NCI-H2081 (cell line): ENCODE results near the gene TMEM114.
A peak's percentile ranks its signal among the peaks of the same experiment; 100 is the strongest.
"Not testable (repeated sequence)": the region's sequence is repeated elsewhere in the genome, so short reads cannot be mapped to it uniquely, and the experiment has no call there.

Experiments used
- DNase-seq, 2 experiments: peaks; one replicate each; lab custom pipeline; 2025; lab: John Stamatoyannopoulos, UW

TMEM114 gene

DNA sequence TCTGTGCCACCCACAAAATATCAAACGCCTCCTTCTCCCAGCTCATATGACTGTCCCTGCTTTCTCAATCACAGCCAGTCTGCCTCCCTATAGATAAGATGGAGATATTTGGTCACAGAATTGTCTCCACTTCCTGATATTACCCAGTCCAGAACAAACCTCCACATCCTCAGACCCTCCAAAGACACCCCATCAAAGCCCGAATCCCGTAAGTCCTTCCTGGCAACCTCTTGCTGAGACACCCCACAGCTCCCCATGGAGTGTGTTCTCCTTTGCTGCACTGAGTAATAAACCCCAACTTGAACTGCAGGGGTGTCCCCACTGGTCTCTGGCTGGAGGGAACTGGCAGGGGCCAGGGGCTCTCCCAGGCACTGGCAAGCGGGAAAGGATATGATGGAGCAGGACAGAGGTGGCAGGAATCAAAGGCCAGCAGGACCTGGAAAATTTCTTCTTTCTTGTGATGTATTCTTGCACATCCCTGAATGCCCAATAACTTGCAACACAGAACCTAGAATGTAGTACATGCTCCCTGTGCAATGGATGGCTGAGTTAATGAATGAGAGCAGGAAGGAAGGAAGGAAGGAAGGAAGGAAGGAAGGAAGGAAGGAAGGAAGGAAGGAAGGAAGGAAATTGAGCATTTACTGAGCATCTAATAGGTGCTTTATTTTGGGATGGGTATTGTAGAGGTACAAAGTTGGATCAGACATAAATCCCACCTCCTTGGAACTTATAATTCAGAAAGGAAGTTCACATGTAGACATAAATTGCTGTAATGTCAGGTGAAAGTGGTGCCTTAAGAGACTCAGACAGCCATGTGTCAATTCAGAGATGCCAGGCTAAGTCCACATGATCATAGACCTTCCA lies 13.9 kb downstream of the TMEM114 start:
- DNase-seq, result no peak

DNA sequence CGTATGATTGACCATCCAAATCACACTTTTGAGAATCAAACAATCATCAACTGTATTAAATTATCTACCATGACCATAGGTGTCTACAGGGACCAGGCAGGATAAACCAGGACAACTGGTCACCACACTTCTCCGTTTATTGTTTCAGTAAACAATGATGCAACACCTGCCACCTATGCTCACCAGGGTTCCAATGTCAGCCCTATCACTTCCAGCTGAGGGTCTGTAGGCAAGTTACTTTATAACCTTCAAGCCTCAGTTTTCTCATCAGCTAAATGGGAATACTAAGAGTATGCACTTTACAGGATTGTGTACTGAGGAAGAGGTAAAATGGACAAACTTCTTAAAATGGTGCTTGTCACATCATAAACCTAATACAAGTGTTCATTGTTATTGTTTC lies 14.9 kb downstream of the TMEM114 start:
- no peak for DNase-seq

DNA sequence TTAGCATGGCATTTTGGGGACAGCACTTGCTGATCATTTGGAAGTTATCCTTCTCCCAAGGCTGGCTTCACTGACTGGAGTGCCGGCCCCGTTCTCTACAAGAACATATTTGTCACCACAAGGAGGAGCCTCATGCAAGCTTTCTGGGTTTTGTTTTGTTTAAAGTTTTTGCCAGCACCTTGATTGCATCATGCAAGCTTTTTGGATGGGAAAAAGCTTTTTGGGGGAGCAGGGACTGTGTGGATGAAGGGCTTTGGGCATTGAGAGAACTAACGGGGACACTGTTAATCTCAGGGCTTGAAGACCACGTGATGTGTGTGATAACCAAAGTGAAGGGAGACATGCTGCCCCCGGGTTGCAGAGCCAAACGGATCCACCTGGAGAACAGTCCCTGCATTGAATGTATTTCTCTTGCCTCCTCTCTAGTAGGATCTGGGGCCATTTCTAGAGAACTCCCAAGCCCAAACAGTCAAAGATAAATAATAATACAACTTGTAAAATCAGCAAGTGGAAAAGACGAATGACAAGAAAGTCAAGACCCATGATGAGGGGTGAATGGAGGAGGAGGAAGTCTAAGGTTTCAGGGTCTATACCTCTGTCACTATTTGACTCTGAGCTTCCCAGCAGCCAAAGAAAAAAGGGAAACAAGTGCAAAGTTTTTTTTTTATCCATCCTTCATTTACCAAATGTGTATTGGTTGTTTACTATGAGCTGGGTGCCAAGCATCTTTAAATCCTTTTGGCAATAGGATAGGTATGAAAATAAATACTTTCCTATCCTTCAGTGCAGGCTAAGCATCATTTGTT lies 17.2 kb downstream of the TMEM114 start:
- DNase-seq, result no peak

DNA sequence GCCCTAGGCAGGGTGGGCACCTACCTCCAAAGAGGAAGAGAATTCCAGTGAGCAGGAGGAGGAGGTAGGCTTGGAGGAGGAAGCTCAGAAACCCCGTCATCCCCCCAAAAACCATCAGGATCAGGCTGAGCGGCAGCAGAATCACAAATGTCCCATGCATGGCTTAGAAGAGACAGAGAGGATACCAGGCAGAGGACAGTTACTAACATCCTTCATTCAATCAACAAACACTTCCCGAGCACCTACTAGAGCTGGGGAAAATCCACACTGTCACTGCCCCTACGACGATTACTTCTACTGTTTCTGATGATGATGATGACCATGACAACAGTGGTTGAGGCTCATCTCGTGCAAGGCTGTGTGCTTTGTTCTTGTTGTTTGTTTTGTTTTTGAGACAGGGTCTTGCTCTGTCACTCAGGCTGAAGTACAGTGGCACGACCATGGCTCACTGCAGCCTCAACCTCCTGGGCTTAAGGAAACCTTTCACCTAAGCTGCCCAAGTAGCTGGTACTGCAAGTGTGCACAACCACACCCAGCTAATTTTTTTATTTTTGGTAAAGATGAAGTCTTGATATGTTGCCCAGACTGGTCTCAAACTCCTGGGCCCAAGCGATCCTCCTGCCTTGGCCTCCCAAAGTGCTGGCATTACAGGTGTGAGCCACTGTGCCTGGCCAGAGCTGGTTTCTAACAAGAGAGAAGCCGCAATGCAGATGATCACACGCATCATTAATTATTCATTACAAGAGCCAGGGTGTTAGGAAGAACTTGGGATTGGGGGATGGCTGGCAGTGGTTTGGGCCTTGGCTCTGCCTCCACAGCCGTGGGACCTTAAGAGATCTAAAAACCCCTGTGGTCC lies 18.0 kb downstream of the TMEM114 start:
- no peak for DNase-seq

DNA sequence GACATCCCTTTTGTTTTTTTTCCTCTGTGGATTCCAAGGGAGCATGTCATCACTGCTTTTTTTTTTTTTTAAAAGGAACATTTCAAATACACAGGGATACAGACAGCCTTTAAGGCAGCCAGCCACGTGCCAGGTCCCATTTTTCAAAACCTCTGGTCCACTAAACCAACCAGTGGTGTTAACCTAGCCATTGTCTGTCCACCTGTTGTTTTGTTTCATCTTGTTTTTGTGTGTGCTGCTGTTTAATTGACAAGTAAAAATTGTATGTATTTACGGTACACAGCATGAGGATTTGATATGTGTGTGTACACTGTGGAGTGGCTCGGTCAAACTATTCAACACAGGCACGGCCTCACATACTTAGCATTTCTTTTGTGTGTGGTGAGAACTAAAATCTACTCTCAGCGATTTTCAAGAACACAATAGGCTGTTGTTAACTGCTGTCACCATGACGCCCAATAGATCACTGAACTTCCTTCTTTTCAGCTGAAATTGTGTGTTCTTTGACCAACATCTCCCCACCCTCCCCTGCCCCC lies 19.2 kb downstream of the TMEM114 start:
- DNase-seq, result no peak

DNA sequence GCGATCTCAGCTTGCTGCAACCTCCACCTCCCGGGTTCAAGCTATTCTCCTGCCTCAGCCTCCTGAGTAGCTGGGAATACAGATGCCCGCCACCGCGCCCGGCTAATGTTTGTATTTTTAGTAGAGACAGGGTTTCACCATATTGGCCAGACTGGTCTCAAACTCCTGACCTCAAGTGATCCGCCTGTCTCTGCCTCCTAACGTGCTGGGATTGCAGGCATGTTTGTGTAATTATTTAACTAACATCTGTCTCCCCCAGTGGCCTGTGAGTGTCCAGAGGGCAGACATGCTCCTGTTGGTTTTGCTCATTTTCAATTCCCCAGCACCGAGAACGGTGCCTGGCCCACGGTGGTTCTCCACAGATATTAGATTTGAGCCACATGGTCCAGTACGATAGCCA lies 19.9 kb downstream of the TMEM114 start:
- DNase-seq, result not testable (repeated sequence)

DNA sequence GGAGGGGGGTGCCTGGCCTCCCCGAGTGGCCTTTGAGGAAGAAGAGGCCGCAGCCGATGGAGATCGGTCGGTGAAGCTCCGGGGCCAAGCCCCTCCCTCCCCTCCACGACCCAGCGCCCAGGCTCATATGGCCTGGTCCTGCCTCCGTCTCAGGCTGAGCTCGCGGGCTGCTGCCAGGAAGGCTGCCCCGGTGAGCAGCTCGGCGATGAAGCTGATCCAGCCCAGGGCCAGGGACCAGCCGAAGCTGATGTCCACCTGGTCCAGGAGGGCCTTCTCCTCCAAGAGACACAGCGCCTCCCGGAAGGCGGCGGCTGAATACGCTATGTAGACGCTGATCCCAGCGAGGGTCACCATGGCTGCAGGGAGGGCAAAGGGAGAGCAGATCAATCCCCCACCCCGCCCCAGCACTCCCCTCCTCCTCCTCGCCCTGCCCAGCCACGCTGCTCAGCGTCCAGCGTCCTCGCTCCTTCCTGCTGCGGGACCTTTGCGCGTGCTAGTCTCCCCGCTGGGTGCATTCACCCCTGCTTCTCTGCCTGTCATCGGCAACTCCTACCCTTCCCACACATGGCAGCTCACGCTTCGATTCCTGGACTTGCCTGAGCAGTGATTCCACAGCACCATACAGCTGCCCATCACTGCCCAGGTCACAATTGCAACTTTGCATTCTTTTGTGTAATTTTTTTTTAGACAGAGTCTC lies 20.5 kb downstream of the TMEM114 start:
- no peak for DNase-seq

DNA sequence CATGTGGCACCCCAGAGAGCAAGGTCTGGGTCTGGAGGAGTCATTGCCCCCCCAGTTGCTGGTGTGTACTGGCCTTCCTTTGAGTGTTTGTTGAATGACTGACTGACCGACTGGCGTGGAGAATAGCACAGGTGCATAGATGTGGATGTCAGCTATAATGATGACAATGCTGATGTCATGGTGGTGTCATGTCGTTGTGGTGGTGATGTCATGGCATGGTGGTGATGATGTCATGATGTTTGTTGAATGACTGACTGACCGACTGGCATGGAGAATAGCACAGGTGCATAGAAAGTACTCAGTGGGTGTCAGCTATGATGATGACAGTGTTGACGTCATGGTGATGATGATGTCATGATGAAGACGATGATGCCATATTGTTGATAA lies 22.1 kb downstream of the TMEM114 start:
- no peak for DNase-seq

DNA sequence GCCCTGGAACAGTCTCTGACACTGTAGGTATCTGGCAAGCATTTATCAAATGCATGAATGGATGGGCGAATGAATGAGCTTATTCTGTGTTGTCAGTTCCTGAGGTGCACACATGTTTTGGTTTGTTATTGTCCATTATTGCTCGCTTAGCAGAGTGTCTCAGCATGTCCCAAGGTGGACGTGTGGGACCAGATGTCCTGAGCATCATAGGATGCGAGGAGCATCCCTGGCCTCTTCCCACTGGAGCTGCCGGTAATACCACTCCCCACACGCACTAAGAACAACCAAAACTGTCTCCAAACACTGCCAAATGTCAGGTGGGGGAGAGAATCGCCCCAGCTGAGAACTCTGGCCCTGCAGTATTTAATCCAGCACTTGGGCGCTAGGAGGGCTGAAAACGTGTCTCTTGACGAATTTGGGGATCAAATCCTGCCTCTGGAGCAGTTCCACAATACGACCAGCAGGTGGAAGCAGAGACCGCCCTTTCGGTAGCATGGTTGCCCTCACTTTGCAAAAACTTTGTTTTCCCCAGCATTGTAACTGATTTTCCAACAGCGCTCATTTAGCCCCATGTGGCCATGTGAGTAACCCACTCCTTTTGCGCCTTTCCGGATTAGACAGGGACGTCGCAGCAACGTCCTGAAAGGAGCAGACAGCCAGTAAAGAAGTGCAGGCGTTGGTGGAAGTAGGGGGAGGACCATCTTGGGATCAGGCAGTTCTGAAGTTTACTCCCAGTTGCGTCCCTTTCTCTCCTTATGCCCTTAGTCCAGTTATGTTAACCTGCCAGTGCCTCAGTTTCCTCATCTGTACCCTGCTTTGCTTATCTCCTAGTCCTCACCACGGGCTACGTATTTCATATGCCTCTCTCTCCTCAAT lies 22.7 kb downstream of the TMEM114 start:
- peak; percentile 80 to 82 for DNase-seq

DNA sequence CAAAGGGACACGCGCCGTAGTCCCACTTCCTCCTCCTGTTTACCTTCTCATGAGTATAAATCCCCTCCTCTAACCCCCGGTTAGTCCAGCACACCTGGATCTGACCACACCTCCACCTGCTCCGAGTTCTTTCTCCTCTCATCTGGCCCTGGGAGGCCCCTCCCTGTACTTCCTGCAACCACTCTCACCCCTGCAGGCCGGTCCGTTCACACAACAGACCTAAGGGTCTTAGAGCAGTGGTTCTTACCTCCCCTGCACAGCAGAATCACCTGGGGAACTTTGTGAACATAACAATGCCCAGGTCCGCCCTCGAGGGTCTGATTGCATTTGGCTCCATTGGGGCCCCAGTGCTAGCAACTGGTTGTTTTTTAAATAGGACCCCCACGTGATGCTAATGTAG lies 24.8 kb downstream of the TMEM114 start:
- no peak for DNase-seq

DNA sequence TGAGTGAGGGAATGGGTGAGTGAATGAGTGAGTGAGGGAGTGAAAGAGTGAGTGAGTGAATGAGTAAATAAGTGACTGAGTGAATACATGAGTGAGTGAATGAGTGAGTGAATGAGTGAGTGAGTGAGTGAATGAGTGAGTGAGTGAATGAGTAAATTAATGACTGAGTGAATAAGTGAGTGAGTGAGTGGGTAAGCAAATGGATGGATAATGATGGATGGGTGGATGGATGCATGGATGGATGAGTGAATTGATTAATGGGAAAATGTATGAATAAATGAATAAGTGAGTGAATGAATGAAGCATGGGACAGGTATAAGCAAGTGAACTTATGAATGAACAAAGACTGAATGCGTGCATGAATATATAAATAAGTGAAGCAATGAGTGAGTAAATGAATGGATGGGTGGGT lies 25.4 kb downstream of the TMEM114 start:
- no peak for DNase-seq

DNA sequence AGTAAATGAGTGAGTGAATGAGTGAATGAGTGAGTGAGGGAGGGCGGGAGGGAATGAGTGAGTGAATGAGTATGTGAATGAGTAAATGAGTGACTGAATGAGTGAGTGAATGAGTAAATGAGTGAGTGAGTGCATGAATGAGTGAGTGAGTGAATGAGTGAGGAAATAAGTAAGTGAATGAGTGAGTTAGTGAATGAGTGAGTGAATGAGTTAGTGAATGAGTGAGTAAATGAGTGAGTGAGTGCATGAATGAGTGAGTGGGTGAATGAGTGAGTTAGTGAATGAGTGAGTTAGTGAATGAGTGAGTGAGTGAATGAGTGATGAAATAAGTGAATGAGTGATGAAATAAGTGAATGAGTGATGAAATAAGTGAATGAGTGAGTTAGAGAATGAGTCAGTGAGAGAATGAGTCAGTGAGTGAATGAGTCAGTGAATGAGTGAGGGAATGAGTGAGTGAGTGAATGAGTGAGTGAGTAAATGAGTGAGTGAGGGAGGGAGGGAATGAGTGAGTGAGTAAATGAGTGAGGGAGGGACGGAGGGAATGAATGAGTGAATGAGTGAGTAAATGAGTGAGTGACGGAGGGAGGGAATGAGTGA lies 26.3 kb downstream of the TMEM114 start:
- DNase-seq, result not testable (repeated sequence)

DNA sequence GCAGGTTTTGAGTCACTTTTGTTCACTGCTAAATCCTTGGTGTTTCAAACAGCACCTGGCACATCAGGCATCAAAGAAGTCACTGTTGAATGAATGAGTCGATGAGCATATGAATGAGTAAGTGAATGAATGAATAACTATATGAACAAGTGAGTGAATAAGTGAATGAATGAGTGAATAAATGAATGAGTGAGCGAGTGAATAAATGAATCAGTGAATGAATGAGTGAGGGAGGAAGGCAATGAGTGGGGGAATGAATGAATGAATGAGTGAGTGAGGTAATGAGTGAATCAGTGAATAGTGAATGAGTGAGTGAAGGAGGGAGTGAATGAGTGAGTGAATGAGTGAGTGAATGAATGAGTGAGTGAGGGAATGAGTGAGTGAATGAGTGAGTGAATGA lies 28.8 kb downstream of the TMEM114 start:
- no peak for DNase-seq

DNA sequence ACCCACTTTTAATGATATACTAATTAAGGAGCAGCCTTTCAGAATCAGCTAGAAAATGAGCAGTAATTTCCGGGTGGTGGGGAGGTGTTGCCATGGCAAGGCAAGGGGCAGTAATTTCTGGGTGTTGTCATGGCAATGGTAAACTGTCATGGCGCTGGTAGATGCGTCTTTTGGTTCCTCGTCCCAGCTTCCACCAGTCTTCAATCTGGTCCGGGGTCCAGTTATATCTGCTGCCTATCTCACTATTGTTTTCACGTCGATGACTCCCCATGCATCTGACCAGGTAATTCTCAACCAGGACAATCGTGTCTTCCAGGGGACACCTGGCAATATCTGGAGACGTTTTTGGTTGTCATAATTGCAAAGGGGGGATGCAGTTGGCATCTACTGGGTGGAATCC lies 34.9 kb downstream of the TMEM114 start:
- DNase-seq, result no peak

DNA sequence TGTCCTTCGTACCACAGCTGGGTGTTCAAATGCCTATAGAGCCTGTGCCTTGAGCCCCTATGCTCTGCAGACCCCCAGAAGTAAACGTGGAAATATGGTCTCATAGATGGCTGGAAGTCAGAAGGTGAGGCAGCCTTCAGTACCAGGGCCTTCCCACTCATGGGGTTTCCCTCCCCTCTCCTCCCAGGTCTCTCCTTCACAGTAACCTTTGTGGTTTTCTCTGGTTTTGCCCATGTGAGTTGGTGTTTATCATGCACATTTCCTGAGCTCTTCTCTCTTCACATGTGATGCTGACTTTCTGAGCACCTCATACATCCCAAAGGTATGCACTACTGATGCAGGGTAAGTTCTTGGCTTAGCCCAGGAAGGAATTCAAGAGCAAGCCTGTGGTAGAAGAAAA lies 35.4 kb downstream of the TMEM114 start:
- DNase-seq, result no peak

DNA sequence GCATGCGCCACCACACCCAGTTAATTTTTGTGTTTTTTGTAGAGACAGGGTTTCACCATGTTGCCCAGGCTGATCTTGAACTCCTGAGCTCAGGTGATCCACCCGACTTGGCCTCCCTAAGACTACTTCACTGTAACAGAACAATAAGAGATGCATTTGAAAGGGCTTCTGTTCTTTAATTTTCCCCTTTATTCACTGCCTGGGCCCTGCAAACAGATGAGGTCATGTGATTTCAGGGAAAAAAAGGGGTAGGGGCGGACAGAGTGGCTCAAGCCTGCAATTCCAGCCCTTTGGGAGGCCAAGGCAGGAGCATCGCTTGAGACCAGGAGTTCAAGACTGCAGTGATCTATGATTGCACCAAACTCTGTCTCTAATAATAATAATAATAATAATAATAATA lies 36.3 kb downstream of the TMEM114 start:
- DNase-seq, result no peak

DNA sequence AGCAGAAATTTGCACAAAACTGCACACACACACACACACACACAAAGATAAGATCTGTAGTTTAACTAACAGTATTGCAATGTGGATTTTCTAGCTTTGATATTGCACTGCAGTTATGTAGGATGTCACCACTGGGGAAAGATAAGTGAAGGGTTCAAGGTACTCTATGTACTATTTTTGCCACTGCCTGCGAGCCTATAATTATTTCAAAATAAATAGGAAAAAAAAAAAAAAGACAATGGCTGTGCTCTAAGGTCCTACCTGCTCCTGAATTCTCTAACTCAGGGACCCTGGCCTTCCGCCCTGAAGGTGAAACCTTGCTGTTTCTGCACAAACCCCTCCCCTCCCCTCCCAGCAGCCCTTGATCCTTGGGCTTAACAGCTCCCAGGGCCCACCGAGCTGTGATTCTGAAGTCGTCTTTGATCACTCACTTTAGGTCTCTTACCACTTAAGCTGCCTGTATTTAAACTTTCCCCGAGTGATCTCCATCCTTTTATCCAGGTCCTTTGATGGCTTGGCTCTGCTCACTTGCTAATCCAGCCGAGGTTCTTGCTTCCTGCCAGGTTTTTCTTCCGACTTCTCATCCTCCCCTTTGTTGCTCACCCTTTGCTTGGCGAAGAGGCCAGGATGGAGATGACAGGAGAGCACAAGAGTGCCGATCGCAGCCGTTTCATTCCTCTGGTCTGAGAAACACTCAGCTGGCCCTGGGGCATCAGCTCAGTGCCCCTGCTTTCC lies 37.7 kb downstream of the TMEM114 start:
- DNase-seq, result no peak

DNA sequence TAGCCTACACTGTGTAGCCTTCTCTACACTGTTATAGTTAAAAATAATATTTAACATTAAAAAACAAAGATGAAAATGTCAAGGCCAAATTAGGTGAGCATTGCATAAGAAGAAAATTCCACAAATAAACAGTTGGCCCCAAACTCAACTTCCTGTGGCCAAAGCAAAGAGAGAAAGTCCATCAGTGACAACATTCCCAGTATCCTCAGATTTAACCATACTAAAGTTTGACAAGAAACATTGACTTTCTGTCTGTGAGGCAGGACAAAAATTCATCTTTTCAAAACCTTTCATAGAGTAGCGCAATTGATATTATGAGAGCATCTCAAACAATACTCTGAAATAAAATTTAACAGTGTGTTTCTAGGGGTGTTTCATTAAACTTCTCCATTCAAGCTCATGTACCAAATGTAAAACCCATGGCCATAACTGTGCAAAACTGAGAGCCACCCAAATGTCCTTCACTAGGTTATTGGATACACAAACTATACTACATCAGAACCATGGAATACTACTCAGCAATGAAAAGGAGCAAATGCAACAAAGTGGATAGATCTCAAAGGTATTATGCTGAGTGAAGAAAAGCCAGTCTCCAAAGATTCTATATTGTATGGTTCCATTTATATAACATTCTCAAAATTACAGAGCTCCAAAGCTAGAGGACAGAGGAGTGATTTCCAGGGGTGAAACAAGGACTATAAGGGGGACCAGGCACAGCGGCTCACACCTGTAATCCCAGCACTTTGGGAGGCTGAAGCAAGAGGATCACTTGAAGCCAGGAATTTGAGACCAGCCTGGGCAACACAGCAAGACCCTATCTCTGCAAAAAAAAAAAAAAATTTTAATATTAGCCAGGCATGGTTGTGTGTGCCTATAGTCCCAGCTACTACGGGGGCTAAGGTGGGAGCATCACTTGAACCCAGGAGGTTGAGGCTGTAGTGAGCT lies 38.7 kb downstream of the TMEM114 start:
- DNase-seq, result no peak
